ENCODE data around the gene RIBC1. TPM values are rescaled to one million over a fixed set of nuclear protein-coding genes. Genes with fewer than 3 reads are reported as not detected.

Gene RIBC1
- total RNA-seq, 4 donors from 2014 or later: 0.77 to 3.0 (median 2.5) TPM; not detected in 1

GRCh38 chrX:53440621-53441517 lies 18.2 kb downstream of the RIBC1 start:
- peak; percentile 75 to 83 for DNase-seq
- peak overlapping the region; percentile 2 to 26 for H3K4me3 ChIP-seq
- no peaks in the 10 kb centered on the region for H3K4me1 ChIP-seq
- H3K27me3 ChIP-seq: no peaks in the 10 kb centered on the region
- H3K9me3 ChIP-seq: no peaks in the 10 kb centered on the region
- no peaks in the 10 kb centered on the region for H3K36me3 ChIP-seq
- H3K27ac ChIP-seq: peak overlapping the region; percentile 54 to 72
- intact Hi-C loops (cut with DNase I; ENCODE audit: low total_unique reads): no loop called here
- TF ChIP-seq CTCF (IDR thresholded peaks at IDR 0.05) (no peak), POLR2A (IDR thresholded peaks at IDR 0.05) (peak in 1 of 2 donors; percentile 25)

GRCh38 chrX:53441531-53442321 lies 19.1 kb downstream of the RIBC1 start:
- H3K27ac ChIP-seq: peak overlapping the region; percentile 39 to 72
- no peaks in the 10 kb centered on the region for H3K27me3 ChIP-seq
- DNase-seq: peak; percentile 66 to 70
- peak overlapping the region; percentile 2 to 26 for H3K4me3 ChIP-seq
- no peaks in the 10 kb centered on the region for H3K9me3 ChIP-seq
- TF ChIP-seq CTCF (IDR thresholded peaks at IDR 0.05) (no peak), POLR2A (IDR thresholded peaks at IDR 0.05) (no peak)
- H3K4me1 ChIP-seq: no peaks in the 10 kb centered on the region
- intact Hi-C loops (cut with DNase I; ENCODE audit: low total_unique reads): no loop called here
- H3K36me3 ChIP-seq: no peaks in the 10 kb centered on the region

GRCh38 chrX:53442322-53442631 lies 19.6 kb downstream of the RIBC1 start:
- Histone ChIP-seq H3K4me3 (no peak overlapping the region), H3K27ac (no peak overlapping the region), H3K9me3 (no peaks in the 10 kb centered on the region), H3K4me1 (no peaks in the 10 kb centered on the region), H3K27me3 (no peaks in the 10 kb centered on the region), H3K36me3 (no peaks in the 10 kb centered on the region)
- intact Hi-C loops (cut with DNase I; ENCODE audit: low total_unique reads): no loop called here
- DNase-seq: no peak
- TF ChIP-seq CTCF (IDR thresholded peaks at IDR 0.05) (no peak), POLR2A (IDR thresholded peaks at IDR 0.05) (no peak)

GRCh38 chrX:53445977-53446376 lies 23.3 kb downstream of the RIBC1 start:
- Histone ChIP-seq H3K9me3 (no peaks in the 10 kb centered on the region), H3K27ac (no peak overlapping the region), H3K4me3 (no peak overlapping the region), H3K36me3 (no peaks in the 10 kb centered on the region), H3K4me1 (no peaks in the 10 kb centered on the region), H3K27me3 (no peaks in the 10 kb centered on the region)
- intact Hi-C loops (cut with DNase I; ENCODE audit: low total_unique reads): no loop called here
- DNase-seq: no peak
- TF ChIP-seq CTCF (IDR thresholded peaks at IDR 0.05): peak in 3 of 4 experiments; percentile 32 to 49 (median 42)
- no peak for TF ChIP-seq POLR2A (IDR thresholded peaks at IDR 0.05)

GRCh38 chrX:53447441-53447840 lies 24.8 kb downstream of the RIBC1 start:
- intact Hi-C loops (cut with DNase I; ENCODE audit: low total_unique reads): no loop called here
- no peak overlapping the region for H3K4me3 ChIP-seq
- no peak for DNase-seq
- H3K27me3 ChIP-seq: no peaks in the 10 kb centered on the region
- H3K4me1 ChIP-seq: no peaks in the 10 kb centered on the region
- H3K9me3 ChIP-seq: no peaks in the 10 kb centered on the region
- no peaks in the 10 kb centered on the region for H3K36me3 ChIP-seq
- no peak overlapping the region for H3K27ac ChIP-seq
- no peak for TF ChIP-seq CTCF (IDR thresholded peaks at IDR 0.05)
- TF ChIP-seq POLR2A (IDR thresholded peaks at IDR 0.05): no peak

Measured in uterus (tissue), 4 donors.